GM06990 (cell line): ENCODE results near the gene GRIP2.
"Not testable (repeated sequence)": the region's sequence is repeated elsewhere in the genome, so short reads cannot be mapped to it uniquely, and the experiment has no call there.

ENCODE experiments used
- DNase-seq: peaks from one replicate; pipeline ENCODE4 v3.0.0-alpha.2; 2011; ENCODE audit not compliant: insufficient read length; ENCODE audit errors: extremely low read depth
- H3K27me3 ChIP-seq: replicated peaks from 2 replicates; pipeline ENCODE4 v1.6.0; 2011; ENCODE audit warnings: low read length; ENCODE audit not compliant: control insufficient read depth, insufficient read depth
- H3K36me3 ChIP-seq: 2 replicates; pipeline ENCODE4 v1.5.1; 2011; ENCODE audit warnings: low read length; ENCODE audit not compliant: control insufficient read depth, insufficient read depth
- H3K4me3 ChIP-seq: replicated peaks from 2 replicates; pipeline ENCODE4 v1.5.1; 2011; ENCODE audit warnings: low read depth, mild to moderate bottlenecking, control low read depth, low read length
- CTCF ChIP-seq: IDR thresholded peaks from 2 replicates; pipeline ENCODE4 v1.5.1; 2011; ENCODE audit warnings: low read length, control low read depth, mild to moderate bottlenecking, inconsistent platforms; ENCODE audit not compliant: insufficient read depth, poor library complexity, severe bottlenecking

The GRIP2 gene

GRCh38 chr3:14519406-14519805 is 20.7 kb downstream of the GRIP2 start:
- no peak for TF ChIP-seq CTCF
- no peak for DNase-seq
- H3K4me3 ChIP-seq: no peak overlapping the region

GRCh38 chr3:14518893-14519292 is 21.2 kb downstream of the GRIP2 start:
- no peak for TF ChIP-seq CTCF
- no peaks in the 10 kb centered on the region for H3K36me3 ChIP-seq
- H3K4me3 ChIP-seq: no peak overlapping the region
- peaks cover 5% of the 10 kb centered on the region; the same call in 1 of the 2 replicates for H3K27me3 ChIP-seq
- no peak for DNase-seq

More at GRCh38 chr3:14519406-14519805, 20.7 kb downstream of the GRIP2 start:
- no peaks in the 10 kb centered on the region for H3K36me3 ChIP-seq
- H3K27me3 ChIP-seq: peaks cover 5% of the 10 kb centered on the region; the same call in 1 of the 2 replicates

- no peaks in the 10 kb centered on the region for H3K36me3 ChIP-seq
- TF ChIP-seq CTCF: no peak
- DNase-seq: no peak
- H3K4me3 ChIP-seq: no peak overlapping the region
- H3K27me3 ChIP-seq: peaks cover 5% of the 10 kb centered on the region; the same call in 1 of the 2 replicates
Measured at GRCh38 chr3:14518432-14518802, 21.7 kb downstream of the GRIP2 start.

- no peak for DNase-seq
- H3K4me3 ChIP-seq: no peak overlapping the region
- H3K36me3 ChIP-seq: no peaks in the 10 kb centered on the region
- TF ChIP-seq CTCF: no peak
- peaks cover 3% of the 10 kb centered on the region; the same call in 1 of the 2 replicates for H3K27me3 ChIP-seq
Measured at GRCh38 chr3:14517601-14518431, 22.3 kb downstream of the GRIP2 start.

GRCh38 chr3:14516738-14517345 is 23.3 kb downstream of the GRIP2 start:
- no peak overlapping the region for H3K4me3 ChIP-seq
- H3K27me3 ChIP-seq: peaks cover 2% of the 10 kb centered on the region
- DNase-seq: no peak
- no peaks in the 10 kb centered on the region for H3K36me3 ChIP-seq
- TF ChIP-seq CTCF: no peak

GRCh38 chr3:14515526-14515925 is 24.6 kb downstream of the GRIP2 start:
- H3K4me3 ChIP-seq, H3K27me3 ChIP-seq, DNase-seq, H3K36me3 ChIP-seq: not testable (repeated sequence)
